ENCODE results near the gene ETDA. TPM values are rescaled to one million over a fixed set of nuclear protein-coding genes. Genes with fewer than 3 reads are reported as not detected.
"Not testable (repeated sequence)": the region's sequence is repeated elsewhere in the genome, so short reads cannot be mapped to it uniquely, and the experiment has no call there.

The ETDA gene
- total RNA-seq (ENCODE audit: insufficient read depth, low replicate concordance): not detected

DNA sequence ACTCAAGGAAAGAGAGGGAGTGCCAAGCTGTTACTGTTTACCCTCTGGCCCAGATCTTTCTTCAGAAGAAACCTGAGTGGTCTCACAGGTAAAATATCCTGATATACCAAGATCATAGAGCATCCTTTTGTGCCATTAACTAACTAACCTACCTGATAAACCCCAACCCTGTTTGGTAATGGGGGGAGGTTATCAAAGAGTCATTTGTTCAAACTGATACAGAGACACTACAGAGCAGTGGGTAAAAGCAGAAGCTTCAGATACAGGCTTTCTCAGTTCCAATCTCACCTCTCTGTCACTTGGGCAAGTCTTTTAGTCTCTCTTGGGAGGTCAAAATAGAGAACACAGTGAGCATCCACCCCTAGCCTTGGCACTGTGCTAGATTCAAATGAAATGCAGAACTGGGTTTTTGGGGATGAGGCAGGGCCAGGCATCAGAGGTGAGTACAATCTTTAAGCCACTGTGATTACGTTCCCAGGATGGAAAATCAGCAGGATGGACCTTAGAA lies at the start of gene ETDA:
Gene ETDA, plus strand, starts transcription at position 51 of the 508 bp plus-strand sequence. CDS start 1,216 bp downstream, outside the sequence.
- not testable (repeated sequence) for DNase-seq (ENCODE audit: low spot score)

DNA sequence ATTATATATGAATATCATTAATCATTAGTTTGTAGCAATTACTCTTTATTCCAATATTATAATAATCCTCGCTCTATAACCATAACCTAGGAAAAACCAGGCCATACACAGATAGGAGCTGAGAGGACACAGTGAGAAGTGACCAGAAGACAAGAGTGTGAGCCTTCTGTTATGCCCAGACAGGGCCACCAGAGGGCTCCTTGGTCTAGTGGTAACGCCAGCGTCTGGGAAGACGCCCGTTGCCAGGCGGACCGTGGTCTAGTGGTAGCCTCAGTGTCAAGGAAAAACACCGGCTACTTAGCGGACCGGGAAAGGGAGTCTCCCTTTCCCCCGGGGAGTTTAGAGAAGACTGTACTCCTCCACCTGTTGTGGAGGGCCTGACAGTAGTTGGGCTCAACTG lies 45.4 kb upstream of the ETDA start:
- DNase-seq (ENCODE audit: low spot score): not testable (repeated sequence)

DNA sequence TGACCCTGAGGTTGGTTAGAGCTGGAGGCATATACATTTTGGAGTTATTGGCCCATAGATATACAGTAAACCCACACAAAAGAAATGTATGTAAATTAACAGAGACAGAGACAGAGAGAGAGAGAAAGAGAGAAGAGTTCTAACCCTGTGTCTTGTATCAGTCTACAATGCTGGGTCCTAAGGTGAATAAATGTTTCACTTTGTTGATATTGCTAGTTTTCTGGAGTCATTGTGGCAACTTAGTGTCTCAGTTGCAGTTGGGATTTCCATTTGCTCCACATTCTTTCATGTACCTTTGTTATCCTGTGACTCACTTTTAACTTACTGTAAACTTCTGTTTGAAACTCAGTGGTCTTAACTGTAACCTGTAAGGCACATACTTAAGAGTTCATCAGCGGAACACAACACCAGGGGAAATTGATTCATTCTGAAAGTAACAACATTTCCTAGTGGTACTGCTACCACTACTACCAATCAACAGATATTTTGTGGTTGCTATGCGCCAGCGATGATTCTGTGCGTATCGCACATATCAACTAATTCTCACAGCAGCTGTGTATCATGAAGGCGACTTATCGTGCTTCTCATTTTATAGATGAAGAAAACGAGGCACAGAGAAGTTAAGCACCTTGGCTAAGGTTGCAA lies 38.5 kb upstream of the ETDA start:
- DNase-seq (ENCODE audit: low spot score): no peak

DNA sequence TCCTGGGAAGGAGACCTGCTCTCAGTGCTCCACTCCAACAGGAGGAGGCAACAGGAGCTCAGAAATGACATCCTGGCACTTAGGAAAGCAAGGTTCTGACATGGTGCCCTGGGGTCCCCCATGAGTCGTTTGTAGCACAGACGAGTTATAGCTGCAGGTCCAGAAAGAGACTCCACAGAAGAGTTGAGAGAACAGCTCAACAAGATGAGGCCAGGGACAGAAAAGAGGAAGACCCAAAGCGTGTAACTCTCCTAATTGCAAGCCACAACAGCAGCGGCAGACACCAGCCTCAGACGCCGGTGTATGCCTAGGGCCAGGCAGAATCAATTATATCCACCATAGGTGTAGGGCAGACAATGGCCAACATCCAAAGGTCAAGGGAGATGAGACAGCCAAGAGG lies 5.9 kb upstream of the ETDA start:
- not testable (repeated sequence) for DNase-seq (ENCODE audit: low spot score)

DNA sequence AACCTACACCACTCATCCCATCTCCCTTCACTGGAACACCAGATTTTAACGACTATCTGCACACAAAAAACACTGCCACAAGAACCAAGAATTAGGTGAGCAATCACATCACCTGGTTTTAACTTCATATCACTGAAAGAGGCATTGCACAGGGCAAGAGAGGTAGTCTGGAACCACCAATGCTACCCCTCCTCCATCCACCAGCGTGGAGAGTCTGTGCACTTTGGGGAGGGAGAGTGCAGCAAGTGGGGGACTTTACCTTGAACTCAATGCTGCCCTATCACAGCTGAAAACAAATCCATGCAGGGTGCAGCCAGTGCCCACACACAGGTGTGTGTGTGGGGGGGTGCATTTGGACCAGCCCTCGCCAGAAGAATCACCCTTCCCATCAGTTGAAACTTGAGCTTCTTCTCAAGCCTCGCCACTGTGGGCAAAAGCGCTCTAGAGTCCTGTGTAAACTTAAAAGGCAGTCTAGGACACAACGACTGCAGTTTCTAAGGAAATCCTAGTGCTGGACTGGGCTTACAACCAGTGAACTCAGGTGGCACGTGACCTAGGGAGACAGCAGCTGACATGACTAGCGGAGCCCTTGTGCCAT lies 4.3 kb downstream of the ETDA start:
- not testable (repeated sequence) for DNase-seq (ENCODE audit: low spot score)

DNA sequence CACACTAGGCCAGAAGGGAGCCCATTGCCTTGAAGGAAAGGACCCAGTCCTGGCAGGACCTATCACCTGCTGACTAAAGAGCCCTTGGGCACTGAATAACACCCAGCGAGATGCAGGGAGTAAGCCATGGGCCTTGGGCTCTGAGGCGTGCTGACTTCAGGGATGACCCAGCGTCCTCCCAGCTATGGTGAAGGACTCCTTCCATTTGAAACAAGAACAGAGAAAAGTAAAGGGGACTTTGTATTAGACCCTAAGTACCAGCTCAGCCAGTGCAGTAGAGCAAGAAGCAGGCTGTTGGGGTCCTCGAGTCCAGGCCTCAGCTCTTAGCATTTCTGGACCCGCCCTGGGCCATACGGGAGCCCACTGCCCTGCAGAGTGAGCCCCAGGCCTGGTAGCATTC lies 5.1 kb downstream of the ETDA start:
- no peak for DNase-seq (ENCODE audit: low spot score)

DNA sequence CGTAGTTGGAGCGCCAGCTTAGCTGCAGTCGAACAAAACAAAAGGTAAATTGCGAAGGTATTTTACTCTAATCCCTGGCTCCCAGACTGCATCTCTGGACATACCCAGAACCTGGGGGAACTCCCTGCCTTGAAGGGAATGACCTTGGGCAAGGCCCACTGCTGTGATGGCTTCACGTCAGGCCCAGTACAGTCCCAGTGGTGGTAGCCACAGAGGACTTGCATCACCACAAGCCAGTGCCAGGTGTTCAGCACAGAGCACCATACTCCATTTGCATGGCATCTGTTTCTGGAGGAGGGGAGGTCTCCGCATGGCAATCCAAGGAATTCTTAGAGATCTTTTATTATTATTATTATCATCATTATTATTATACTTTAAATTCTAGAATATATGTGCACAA lies 5.6 kb downstream of the ETDA start:
- no peak for DNase-seq (ENCODE audit: low spot score)

DNA sequence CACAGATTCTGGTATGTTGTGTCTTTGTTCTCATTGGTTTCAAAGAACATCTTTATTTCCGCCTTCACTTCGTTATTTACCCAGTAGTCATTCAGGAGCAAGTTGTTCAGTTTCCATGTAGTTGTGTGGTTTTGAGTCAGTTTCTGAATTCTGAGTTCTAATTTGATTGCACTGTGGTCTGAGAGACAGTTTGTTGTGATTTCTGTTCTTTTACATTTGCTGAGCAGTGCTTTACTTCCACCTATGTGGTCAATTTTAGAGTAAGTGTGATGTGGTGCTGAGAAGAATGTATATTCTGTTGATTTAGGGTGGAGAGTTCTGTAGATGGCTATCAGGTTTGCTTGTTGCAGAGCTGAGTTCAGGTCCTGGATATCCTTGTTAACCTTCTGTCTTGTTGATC lies 9.1 kb downstream of the ETDA start:
- DNase-seq (ENCODE audit: low spot score): not testable (repeated sequence)

DNA sequence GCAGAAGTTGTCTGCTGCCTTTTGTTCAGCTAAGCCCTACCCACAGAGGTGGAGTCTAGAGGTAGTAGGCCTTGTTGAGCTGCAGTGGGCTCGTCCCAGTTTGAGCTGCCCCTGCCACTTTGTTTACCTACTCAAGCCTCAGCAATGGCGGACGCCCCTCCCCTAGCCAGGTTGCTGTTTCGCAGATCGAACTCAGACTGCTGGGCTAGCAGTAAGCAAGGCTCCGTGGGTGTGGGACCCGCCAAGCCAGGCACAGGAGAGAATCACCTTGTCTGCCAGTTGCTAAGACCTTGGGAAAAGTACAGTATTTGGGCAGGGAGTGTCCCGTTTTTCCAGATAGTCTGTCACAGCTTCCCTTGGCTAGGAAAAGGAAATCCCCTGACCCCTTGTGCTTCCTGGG lies 11.5 kb downstream of the ETDA start:
- DNase-seq (ENCODE audit: low spot score): not testable (repeated sequence)

DNA sequence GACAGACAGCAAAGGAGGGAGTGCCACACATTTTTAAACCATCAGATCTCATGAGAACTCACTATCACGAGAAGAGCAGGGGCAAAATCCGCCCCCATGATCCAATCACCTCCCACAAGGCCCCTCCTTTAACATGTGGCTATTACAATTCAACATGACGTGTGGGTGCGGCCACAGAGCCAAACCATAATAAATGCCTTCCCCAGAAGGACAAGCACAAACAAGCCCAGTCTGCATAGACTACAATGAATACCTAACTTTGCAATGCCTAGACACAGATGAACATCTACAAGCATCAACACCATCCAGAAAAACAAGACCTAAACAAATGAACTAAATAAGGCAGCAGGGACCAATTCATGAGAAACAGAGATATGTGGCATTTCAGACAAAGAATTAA lies 12.3 kb downstream of the ETDA start:
- no peak for DNase-seq (ENCODE audit: low spot score)

DNA sequence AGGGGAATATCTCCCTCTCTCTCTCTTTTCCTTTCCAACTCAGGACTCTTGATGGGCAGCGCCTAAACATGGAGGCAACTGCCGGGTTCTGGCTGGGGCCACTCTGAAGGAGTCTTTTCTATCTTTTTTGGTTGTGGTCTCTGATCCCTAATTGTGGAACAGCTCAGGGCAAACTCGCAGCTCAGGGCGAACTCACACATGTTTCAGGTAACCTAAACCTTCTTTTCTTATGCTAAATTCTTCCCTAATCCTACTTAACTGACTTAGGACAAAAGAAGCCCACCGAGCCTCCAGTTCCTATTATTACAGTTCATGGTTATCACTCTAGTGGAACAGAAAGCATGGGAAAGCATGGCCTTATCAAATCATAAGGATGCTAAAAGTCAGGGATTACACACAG lies 21.3 kb downstream of the ETDA start:
- no peak for DNase-seq (ENCODE audit: low spot score)

DNA sequence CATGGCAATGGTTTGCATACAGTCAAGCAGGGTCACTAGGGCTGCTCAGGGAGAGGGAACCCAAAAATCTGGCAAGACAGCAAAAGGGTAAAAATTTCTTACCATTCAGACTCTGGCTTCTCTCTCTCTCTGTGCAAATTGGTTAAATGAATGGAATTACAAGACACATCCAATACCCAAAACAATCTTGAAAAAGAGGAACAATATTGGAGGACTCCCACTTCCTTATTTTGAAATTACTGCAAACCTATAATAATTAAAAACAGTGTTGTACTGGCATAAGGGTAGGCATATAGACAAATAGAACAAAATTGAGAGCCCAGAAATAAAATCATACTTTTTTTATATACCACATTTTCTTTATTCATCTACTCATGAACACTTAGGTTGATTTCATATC lies 24.1 kb downstream of the ETDA start:
- no peak for DNase-seq (ENCODE audit: low spot score)

DNA sequence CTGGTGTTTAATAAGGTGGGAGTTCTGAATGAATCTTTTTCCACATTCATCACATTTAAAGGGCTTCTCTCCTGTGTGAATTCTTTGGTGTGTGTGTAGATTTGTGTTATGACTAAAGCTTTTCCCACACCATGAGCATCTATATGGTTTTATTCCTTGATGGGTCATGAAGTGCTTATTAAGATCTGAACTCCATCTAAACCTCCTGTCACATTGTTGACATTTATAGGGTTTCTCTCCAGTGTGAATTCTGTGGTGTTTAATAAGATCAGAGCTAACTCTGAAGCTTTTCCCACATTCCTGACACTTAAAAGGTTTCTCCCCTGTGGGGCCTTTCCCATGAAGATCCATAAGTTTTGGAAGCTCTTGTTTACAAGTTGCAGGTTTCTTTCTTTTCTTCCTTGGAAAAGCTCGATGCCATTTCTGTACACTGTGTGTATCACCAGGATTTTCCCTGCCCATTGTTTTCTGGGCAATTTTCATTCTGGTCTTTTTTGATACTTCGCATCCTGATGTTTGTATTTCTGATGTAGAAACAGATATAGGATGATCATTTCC lies 35.5 kb downstream of the ETDA start:
- DNase-seq (ENCODE audit: low spot score): no peak

DNA sequence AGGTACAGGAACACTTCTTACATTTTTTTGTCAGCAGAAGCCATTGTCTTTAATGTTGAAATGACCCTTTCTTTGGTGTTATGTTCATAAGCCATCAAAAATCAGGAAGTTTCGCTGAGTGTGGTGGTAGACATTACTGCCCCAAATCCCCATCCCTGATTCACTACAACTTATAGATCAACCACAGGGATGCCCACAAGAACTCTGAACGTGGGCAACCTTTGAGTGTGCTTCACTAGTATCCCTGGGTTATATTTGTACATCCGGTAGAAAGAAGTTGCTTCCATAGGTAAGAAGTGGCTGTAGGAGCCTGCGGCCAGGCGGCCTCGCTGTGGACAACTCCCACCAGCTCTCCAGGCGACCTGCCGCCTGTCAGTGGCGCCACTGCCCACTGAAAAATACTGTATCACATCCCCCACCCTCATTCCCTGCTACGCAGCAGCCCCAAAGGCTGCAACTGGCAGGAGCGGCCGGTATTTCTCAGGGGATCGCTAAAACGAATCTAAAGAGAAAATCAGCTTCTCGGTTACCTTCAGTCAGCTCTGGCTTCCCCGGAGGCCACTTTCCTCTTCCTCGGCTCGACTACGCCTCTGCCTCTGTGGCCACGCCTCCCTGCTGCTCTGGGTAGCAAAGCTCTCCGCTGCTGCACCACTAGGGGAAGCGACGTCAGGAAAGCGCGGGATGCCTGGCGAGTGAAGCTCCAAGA lies 43.5 kb downstream of the ETDA start:
- DNase-seq (ENCODE audit: low spot score): peak; percentile 63

DNA sequence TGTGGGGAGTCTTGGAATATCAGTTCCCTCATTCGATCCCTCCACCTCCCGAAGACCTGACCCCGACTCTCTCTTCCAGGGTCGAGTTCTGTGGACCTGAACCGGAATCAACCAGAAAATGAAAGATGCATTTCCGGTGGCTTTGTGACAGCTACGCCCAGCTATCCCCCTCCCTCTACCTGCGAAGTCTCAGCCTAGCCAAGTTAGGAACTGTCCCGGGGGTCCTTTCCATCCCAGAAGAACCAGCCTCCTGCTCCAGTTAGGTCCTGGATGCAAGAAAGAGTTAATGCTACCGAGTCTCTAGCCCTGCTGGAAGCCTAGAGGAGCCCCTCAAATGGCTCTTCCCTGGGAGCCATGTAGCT lies 44.1 kb downstream of the ETDA start:
- DNase-seq (ENCODE audit: low spot score): no peak

DNA sequence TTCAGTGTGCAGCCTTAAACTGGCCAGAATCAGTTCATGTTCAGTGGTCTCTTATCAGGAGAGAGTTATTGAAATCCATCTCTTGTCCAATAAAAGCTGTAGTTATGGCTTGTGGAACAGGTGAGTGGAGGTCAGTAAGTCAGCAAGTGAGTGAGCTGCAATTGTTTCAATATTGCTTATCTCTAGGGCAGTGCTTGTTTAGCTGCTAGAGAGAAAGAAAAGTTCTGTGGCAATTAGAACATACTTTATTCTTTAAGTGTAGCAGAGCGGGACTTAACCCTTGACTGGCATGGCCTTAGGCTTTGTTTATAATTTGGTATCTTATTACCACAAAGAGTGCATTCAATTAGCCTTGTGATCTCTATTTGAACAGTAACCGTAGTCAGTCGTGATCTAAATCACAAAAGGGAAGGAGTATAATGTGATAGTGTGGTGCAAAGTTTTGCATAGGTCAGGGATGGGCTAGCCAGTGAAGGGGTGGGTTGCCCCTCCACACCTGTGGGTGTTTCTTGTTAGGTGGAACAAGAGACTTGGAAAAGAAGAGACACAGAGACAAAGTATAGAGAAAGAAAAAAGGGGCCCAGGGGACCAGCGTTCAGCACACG lies 50.5 kb downstream of the ETDA start:
- DNase-seq (ENCODE audit: low spot score): no peak

Other genes with a start within 250 kb of the ETDA start
- 6.0 TPM for gene RTL8B, start 229.5 kb upstream of the ETDA start, total RNA-seq (ENCODE audit: insufficient read depth, low replicate concordance)
- gene RTL8C, start 219.7 kb upstream of the ETDA start, total RNA-seq (ENCODE audit: insufficient read depth, low replicate concordance): 41.2 TPM
- gene RTL8A, start 199.9 kb upstream of the ETDA start, total RNA-seq (ENCODE audit: insufficient read depth, low replicate concordance): not detected
- 7.2 TPM for gene SMIM10L2B, start 153.3 kb upstream of the ETDA start, total RNA-seq (ENCODE audit: insufficient read depth, low replicate concordance)
- not detected for gene ETDB, start 131.5 kb upstream of the ETDA start, total RNA-seq (ENCODE audit: insufficient read depth, low replicate concordance)
- 6.5 TPM for gene CT55, start 80.7 kb upstream of the ETDA start, total RNA-seq (ENCODE audit: insufficient read depth, low replicate concordance)
- gene ETDC, start 57.4 kb downstream of the ETDA start, total RNA-seq (ENCODE audit: insufficient read depth, low replicate concordance): not detected
- gene ZNF75D, start 92.0 kb downstream of the ETDA start, total RNA-seq (ENCODE audit: insufficient read depth, low replicate concordance): 15.9 TPM
- 11.3 TPM for gene ZNF449, start 92.7 kb downstream of the ETDA start, total RNA-seq (ENCODE audit: insufficient read depth, low replicate concordance)
- 6.5 TPM for gene SMIM10L2A, start 169.9 kb downstream of the ETDA start, total RNA-seq (ENCODE audit: insufficient read depth, low replicate concordance)

Measured in umbilical cord (tissue), 2 donors.